ENCODE measurements around the gene TCF4.

Gene TCF4

GRCh38 chr18:55427951-55428350 lies 160.0 kb downstream of the TCF4 start:
- DNase-seq = no peak

- DNase-seq = no peak
Measured at GRCh38 chr18:55425698-55426097, 162.3 kb downstream of the TCF4 start.

GRCh38 chr18:55422456-55423180 lies 165.4 kb downstream of the TCF4 start:
- no peak for DNase-seq

DNA sequence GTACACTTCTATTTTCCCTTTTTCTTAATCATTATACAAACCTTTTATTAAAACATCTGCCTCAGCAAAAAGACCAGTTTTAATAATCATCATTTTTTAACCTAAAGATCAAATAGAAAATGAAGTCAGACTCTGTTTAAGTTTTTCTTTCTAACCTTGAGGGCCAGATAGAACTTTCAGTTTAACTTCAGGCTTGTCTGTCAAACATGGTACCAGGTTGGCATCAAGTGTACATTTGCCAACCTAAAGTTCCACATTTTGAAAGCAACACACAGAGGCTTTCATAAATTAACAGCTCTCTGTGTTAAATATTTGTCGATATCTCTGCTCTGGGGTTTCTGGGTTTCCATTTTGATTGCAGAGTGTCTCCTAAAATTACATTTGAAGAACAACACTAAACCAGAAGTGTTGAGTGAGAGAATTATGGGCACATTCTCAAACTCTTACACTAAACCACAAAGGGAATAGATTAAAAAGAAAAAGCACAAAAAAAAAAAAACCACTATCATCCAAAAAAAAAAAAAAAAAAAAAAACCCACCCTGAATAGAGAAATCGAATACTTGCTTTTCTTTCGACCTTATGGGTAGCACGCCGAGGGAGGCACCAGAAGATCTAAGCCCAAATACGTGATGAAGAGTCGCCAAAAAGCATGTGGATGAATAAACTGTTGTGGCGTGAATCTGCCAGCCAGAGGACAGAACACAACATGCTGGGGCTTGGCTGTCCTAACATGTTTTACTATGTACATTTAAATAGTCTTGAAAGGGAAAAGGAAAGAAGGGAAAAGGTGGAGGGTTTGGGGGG lies 166.2 kb downstream of the TCF4 start:
- DNase-seq = no peak

- no peak for DNase-seq
Measured at GRCh38 chr18:55421308-55421614, 166.7 kb downstream of the TCF4 start.

GRCh38 chr18:55420665-55421307 lies 167.2 kb downstream of the TCF4 start:
- DNase-seq = no peak

GRCh38 chr18:55419947-55420664 lies 167.9 kb downstream of the TCF4 start:
- DNase-seq = no peak

DNA sequence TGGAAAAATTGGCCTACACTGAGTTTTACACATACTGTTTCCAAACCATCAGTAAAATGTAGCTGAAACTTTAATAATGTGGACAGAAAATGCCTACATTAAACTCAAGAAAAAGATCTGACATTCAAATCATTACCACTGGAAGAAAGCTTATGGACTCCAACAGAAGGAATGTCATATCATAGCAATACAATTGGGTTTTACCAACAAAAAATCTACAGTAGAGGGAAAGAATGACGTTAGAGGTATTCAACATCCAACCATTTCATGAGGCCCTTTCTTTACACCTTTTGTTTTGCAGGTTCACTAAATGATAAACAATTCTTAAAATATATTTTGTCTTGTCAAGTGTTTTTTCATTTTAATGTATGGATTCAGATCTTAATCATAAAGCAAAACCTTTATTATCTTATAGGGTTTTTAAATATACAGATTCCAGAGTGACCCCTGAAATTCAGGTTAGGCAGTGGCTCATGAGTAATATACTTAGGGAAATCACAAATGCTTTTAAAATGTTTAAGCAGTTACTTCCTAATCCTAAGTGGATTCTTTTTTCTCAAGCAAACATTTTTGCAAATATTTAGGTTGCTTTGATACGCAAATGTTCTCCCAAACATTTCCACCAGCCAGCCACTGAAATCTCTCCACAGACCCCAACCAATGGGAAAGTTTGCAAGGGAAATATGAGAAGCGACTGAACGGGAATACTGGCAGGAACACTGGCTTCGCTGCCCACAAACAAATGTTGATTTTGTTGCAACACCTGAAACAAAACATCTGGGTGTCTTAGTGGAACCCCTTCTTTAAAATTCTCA lies 168.7 kb downstream of the TCF4 start:
- no peak for DNase-seq

DNA sequence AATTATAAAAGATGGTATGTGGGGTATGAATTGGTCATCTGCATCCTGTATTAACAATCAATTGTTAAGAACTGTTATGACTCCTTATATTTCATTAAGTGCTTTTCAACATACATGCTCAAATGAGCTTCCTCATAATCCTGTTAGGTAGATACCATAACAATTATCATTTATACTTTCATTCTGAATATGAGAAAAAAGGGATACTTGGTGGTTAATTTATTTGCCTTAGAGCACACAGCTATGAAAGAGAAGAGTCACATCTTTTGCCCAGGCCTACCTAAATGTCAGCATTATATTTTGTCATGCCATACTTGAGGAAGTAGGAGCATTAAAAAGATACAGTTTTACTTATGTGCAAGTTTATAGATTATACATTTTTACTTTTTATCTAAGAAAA lies 169.6 kb downstream of the TCF4 start:
- DNase-seq = no peak

GRCh38 chr18:55416791-55417190 lies 171.2 kb downstream of the TCF4 start:
- no peak for DNase-seq

DNA sequence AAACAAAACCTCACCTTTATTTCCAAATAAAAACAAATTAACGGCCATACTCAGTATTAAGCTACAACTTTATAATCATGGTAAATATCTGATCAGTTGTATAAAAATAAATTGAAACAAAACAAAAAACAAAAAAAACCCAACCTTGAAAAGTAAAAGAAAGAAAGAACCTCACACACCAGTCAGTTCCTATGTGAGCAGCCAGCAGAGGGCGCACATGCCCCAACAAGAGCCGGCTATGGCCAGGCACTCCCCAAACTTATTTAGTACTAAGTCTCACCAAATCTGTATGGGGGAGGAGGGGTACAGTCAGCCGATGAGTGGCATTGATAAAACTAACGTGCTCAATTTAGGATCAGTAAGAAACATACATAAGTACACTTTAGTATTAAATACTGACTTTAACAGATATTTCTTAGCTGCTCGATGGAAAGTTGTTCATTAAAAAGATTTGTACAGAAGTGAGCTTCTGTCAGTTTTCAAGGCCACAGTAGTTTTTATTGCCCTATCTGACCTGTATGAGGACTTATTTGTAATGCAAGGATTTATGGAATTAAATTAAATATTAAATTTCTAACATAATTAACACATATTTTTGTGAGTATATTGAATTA lies 172.6 kb downstream of the TCF4 start:
- peak; percentile 57 for DNase-seq

GRCh38 chr18:55414475-55414874 lies 173.5 kb downstream of the TCF4 start:
- no peak for DNase-seq

GRCh38 chr18:55413474-55413873 lies 174.5 kb downstream of the TCF4 start:
- no peak for DNase-seq

DNA sequence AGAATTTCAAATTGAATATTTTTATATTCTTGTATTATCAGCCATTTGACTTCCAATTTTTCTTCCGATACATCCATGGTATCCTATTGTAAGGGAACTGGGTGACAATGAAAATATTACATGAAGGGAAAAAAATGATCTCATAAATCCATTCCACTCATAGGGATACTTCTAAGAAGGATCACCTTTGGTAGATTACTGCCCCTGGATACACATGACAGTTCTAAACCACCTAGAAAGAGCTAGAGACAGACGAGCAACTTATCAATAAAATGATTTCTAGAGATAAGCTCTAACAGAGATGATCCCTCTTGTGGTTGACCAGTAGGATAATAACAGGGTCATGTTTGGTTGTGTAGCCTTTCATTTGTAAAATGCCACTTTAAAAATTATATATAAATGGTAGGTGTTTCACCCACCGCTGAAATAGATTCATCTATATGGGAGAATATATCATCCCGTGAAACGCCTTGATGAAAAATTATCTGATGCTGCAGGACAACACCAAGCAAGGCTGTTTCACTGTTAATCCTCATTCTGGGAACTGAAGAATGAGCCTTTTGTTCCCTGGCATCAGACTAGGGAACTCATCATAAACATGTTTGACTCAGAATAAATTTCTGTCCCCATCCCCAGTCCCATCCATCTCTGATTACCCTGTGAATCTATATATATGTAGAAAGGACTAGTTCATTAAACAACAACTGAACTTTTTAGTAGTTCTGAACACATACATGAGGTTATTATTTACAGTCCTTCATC lies 180.0 kb downstream of the TCF4 start:
- DNase-seq = no peak

DNA sequence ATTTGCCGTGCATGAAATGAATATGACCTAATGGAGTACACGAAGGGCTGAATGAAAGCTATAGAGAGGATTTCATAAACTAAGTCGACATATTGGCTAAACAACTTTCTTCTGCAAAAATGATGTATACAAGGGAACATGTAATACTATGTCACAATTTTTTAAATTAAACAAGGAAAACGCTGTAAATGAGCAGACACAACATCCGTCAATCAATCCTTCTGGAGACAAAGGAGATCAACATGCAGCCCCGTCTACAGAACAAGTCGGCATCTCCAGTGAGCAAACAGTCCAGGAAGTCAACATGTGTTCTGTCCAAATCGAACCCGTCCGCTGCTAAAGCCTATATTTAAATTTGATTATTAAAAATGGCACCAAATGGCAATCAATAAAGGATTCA lies 180.8 kb downstream of the TCF4 start:
- peak; percentile 33 for DNase-seq

GRCh38 chr18:55406451-55406991 lies 181.5 kb downstream of the TCF4 start:
- DNase-seq = peak; percentile 90

DNA sequence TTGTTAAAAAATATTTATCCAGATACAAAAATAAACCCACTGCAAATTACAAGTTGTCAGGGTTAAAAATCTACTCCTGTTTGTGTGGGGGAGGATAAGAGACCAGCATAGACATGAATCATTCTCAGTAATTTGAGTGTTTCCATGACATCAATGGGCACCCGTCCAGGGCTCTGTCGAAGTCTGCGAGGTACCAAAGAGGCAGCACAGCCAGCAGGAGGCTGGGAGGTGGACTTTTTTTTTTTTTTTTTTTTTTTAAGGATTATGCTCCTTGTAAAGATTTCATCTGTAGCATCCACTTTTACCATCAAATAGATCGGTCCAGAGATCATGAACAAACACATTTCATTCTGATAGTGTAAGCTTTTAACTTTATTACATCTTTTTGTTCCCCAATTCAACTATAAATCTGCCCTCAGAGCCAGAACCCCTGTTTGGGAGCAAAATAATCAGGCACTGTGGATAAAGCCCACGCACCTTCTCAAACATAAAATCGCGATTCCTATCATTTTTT lies 182.0 kb downstream of the TCF4 start:
- DNase-seq = peak; percentile 94

DNA sequence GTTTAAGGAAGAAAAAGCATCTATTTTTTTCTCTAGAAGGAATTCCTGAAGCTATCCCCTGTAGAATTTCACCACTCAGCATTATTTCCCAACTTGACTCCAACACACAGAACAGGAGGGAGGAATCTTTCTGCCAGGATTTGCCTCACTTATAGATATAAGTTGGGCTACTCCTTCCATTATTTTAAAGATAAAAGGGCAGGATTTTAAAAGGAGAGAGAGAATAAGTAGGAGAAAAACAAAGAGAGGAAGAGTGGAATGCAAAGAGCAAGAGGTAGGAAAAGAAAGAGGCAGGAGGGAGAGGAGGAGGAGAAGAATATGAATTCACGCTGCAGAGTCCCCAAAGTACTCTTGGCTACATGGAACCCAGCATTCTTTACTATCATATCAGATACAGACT lies 182.5 kb downstream of the TCF4 start:
- DNase-seq = no peak

- no peak for DNase-seq
Measured at GRCh38 chr18:55404832-55405465, 183.0 kb downstream of the TCF4 start.

DNA sequence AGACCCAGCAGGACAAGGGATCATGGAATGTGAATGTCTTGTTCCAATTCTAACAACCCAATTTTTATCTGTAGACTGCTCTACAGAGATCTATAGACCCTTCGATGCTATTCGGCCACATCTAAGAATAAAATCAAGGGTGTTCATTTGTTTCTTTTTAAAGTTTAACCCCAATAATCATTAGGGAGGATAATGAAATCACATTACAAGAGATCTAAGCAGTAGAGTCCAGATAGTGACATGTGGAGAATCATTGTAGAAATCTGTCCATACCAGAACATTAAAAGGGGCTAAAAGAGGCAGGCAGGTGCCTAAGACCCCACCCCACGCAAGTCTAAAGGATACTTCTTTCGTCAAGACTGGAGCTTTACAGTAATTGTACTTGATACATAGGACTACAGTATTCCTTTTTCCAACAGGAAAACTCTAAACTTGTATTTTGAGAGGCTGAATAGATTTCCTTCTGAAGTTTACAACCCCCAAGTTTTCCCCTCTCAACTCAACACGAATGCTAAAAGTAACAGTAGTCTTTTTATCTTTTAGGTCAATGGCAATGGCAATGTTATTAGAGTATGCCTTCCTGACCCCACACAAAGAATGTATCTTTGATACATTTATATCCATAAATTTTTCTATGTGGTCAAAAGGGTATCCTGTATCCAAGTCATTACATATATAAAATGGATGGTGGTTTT lies 183.7 kb downstream of the TCF4 start:
- no peak for DNase-seq

Measured in NCI-H1092 (cell line).